ENCODE data around the gene RMDN3.

DNA sequence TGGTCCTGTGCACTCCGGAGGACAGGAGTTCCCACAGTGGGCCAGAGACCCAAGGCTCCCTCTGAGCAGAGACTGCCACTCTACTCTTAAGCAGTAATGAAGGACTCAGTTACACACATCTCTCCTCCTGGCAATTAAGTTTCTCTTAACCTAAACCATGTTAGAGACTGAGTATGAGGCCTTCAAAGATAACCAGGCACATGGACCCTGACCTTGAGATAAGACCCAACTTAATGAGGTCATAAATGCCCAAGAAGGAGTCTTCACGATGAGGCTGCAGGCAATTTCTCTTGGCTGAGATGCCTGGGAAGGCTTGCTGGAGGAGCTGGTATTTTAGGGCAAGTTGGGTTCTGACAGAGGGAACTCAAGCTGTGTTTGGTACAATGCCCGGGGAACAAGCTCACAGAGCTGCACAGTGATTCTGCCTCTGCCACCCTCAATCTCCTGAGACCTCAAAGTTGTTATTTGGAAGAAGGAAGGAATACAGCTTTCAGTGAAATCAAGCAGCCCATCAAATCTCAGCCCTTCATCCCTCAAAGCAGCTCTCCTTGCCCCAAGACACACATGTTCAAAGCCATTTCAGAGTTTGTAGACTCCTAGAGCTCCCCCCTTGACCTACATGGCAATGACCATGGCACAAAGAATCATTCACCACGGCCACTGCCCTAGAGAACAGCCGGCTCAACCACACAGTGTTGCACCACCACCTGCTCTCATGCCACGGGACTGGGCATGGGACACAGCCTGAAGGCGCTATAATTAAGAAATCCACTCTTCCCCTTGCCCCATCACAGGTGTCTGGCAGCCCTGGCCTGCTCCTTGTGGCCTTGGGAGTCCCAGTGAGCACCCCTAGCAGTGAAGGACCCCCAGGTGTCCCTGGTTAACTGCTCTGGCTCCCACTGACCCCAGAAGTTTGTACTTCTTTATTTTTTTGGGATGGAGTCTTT is 7.1 kb downstream of the RMDN3 start:
- no peak for TF ChIP-seq CTCF (IDR thresholded peaks at IDR 0.05)
- TF ChIP-seq POLR2A (IDR thresholded peaks at IDR 0.05), result no peak
- TF ChIP-seq POLR2AphosphoS5 (IDR thresholded peaks at IDR 0.05), result no peak
- TF ChIP-seq EP300 (IDR thresholded peaks at IDR 0.05), result no peak
